ENCODE measurements around the gene EIF1AX. TPM values are rescaled to one million over a fixed set of nuclear protein-coding genes. Genes with fewer than 3 reads are reported as not detected.

Gene EIF1AX
- total RNA-seq, 1 donor from 2014 or later: 123 TPM

DNA sequence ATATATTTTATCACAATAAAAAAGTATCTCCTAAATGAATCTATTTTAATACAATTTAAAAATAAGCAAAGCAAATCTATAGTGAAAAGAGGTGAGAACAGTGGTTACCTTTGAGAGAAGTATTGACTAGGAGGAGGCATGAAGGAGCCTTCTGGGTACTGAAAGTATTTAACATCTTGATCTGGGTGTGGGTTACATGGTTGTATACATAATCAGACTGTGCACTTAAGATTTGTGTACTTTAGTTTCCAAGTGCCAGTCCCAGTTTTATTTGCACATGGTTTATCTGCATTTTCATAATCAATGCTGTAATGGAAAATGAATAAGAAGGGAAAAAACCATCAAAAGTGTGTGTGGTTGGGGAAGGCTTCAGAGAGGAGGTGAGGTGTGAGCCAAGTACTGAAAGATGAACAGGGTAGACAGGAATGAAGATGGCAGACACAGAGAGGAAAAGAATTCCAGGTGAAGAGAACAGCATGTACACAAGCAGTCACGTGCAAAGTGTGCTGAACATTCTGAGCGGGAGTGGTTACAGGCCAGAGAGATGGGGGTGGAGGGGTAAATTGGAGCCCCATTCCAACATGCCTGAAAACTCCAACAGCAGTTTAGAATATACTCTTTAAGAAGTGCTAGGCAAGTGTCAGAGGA, 39.6 kb downstream of the EIF1AX start:
- Histone ChIP-seq H3K27ac (no peak overlapping the region), H3K27me3 (no peaks in the 10 kb centered on the region), H3K9me3 (ENCODE audit: low read depth) (no peaks in the 10 kb centered on the region), H3K79me2 (ENCODE audit: low read depth) (no peaks in the 10 kb centered on the region), H2AFZ (replicated peaks) (no peak overlapping the region), H3K4me2 (no peak overlapping the region), H3K36me3 (no peaks in the 10 kb centered on the region), H3K9ac (no peak overlapping the region), H3K4me3 (no peak overlapping the region), H3K4me1 (no peaks in the 10 kb centered on the region), H4K20me1 (ENCODE audit: low read depth) (no peaks in the 10 kb centered on the region), H3F3A (ENCODE audit: low read depth) (no peaks in the 10 kb centered on the region)
- no peaks in the 10 kb centered on the region for H3K9me3 Mint-ChIP-seq
- H3K27ac Mint-ChIP-seq: no peak overlapping the region
- no peak overlapping the region for H3K4me3 Mint-ChIP-seq
- no peak for TF ChIP-seq EZH2phosphoT487 (IDR thresholded peaks at IDR 0.05)
- TF ChIP-seq EZH2 (IDR thresholded peaks at IDR 0.05): no peak
- TF ChIP-seq, protein P1, sequence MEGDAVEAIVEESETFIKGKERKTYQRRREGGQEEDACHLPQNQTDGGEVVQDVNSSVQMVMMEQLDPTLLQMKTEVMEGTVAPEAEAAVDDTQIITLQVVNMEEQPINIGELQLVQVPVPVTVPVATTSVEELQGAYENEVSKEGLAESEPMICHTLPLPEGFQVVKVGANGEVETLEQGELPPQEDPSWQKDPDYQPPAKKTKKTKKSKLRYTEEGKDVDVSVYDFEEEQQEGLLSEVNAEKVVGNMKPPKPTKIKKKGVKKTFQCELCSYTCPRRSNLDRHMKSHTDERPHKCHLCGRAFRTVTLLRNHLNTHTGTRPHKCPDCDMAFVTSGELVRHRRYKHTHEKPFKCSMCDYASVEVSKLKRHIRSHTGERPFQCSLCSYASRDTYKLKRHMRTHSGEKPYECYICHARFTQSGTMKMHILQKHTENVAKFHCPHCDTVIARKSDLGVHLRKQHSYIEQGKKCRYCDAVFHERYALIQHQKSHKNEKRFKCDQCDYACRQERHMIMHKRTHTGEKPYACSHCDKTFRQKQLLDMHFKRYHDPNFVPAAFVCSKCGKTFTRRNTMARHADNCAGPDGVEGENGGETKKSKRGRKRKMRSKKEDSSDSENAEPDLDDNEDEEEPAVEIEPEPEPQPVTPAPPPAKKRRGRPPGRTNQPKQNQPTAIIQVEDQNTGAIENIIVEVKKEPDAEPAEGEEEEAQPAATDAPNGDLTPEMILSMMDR (IDR thresholded peaks at IDR 0.05): no peak
- no peaks in the 10 kb centered on the region for H3K36me3 Mint-ChIP-seq
- no peaks in the 10 kb centered on the region for H3K4me1 Mint-ChIP-seq
- no peak for DNase-seq (ENCODE audit: low spot score)
- peaks cover 6% of the 10 kb centered on the region for H3K27me3 Mint-ChIP-seq (ENCODE audit: insufficient read depth, low read depth)

DNA sequence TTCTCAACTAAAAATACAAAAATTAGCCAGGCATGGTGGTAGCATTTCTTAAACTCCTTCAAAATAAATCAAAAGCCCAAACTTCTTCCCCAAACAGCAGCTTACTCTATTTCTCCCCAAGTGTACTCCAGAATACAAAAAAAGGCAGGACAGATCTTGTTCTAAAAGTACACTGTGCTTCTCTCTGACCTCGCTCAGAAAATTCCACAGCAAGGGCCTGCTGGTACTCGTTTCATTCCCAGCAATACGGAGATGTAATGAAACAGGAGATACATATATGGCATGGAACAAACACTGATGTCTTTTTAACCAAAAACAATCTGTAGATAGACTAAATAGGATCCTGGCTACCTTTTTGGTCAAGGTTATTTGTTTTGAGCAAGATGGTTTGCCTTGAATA, 50.1 kb downstream of the EIF1AX start:
- Histone ChIP-seq H3K9ac (no peak overlapping the region), H3K9me3 (ENCODE audit: low read depth) (no peaks in the 10 kb centered on the region), H4K20me1 (ENCODE audit: low read depth) (no peaks in the 10 kb centered on the region), H3K4me1 (no peaks in the 10 kb centered on the region), H3K79me2 (ENCODE audit: low read depth) (no peaks in the 10 kb centered on the region), H3K4me2 (no peak overlapping the region), H3K36me3 (no peaks in the 10 kb centered on the region), H3K4me3 (no peak overlapping the region), H2AFZ (replicated peaks) (no peak overlapping the region), H3K27ac (no peak overlapping the region), H3F3A (ENCODE audit: low read depth) (no peaks in the 10 kb centered on the region), H3K27me3 (no peaks in the 10 kb centered on the region)
- Mint-ChIP-seq H3K9me3 (no peaks in the 10 kb centered on the region), H3K36me3 (no peaks in the 10 kb centered on the region), H3K27me3 (ENCODE audit: insufficient read depth, low read depth) (peaks cover 4% of the 10 kb centered on the region), H3K27ac (no peak overlapping the region), H3K4me1 (no peaks in the 10 kb centered on the region), H3K4me3 (no peak overlapping the region)
- TF ChIP-seq, protein P1 (IDR thresholded peaks at IDR 0.05): no peak
- no peak for TF ChIP-seq EZH2phosphoT487 (IDR thresholded peaks at IDR 0.05)
- TF ChIP-seq EZH2 (IDR thresholded peaks at IDR 0.05): no peak
- DNase-seq (ENCODE audit: low spot score): no peak

DNA sequence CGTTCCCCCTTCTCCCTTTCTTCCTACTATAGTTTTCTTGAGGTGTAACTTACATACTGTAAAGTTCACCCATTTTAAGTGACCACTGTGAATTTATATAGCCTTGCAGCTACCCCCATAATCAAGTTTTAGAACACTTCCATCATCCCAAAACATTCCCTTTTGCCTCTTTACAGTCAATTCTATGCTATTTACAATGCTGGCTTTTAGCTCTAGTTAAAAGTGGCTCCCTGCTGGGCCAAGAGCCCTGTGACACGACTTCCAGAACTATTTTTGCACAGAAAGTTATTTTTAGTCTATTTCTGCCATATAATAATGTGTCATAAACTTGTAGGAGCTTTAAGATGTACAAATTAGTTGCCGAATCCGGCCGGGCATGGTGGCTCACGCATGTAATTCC, 51.8 kb downstream of the EIF1AX start:
- no peak overlapping the region for H3K9ac ChIP-seq
- DNase-seq (ENCODE audit: low spot score): no peak
- no peaks in the 10 kb centered on the region for H4K20me1 ChIP-seq (ENCODE audit: low read depth)
- Mint-ChIP-seq H3K9me3 (no peaks in the 10 kb centered on the region), H3K4me3 (no peak overlapping the region), H3K4me1 (no peaks in the 10 kb centered on the region), H3K27me3 (ENCODE audit: insufficient read depth, low read depth) (peaks cover 2% of the 10 kb centered on the region), H3K27ac (no peak overlapping the region), H3K36me3 (no peaks in the 10 kb centered on the region)
- H3K4me1 ChIP-seq: no peaks in the 10 kb centered on the region
- H3K27ac ChIP-seq: no peak overlapping the region
- H3K4me3 ChIP-seq: no peak overlapping the region
- no peaks in the 10 kb centered on the region for H3K79me2 ChIP-seq (ENCODE audit: low read depth)
- no peaks in the 10 kb centered on the region for H3K9me3 ChIP-seq (ENCODE audit: low read depth)
- no peaks in the 10 kb centered on the region for H3F3A ChIP-seq (ENCODE audit: low read depth)
- TF ChIP-seq EZH2phosphoT487 (IDR thresholded peaks at IDR 0.05): no peak
- TF ChIP-seq EZH2 (IDR thresholded peaks at IDR 0.05): no peak
- TF ChIP-seq, protein P1 (IDR thresholded peaks at IDR 0.05): no peak
- no peaks in the 10 kb centered on the region for H3K27me3 ChIP-seq
- H2AFZ ChIP-seq (replicated peaks): no peak overlapping the region
- no peak overlapping the region for H3K4me2 ChIP-seq
- no peaks in the 10 kb centered on the region for H3K36me3 ChIP-seq

Measured in neural progenitor cell (in vitro differentiated cells).